T47D (cell line): Measurements from ENCODE around the gene COG2.
"Not testable (repeated sequence)": the region's sequence is repeated elsewhere in the genome, so short reads cannot be mapped to it uniquely, and the experiment has no call there.

Experiments
- DNase-seq, 2 experiments: peaks; one replicate each; pipeline versions ENCODE4 v3.0.0 to v3.0.0-alpha.2; 2011 to 2012; ENCODE audit warnings: low read depth in 1 of 2, low spot score in 1 of 2
- JUND ChIP-seq: IDR thresholded peaks from 2 replicates; pipeline ENCODE4 v1.6.1; 2012; ENCODE audit warnings: low read depth
- in situ Hi-C: cut with HindIII; loops from 2 replicates; pipeline ENCODE4 v1.10.0; 2016; ENCODE audit warnings: low sequenced_read_pairs, low pct_unique_long_range_greater_than_20kb

COG2 gene

DNA sequence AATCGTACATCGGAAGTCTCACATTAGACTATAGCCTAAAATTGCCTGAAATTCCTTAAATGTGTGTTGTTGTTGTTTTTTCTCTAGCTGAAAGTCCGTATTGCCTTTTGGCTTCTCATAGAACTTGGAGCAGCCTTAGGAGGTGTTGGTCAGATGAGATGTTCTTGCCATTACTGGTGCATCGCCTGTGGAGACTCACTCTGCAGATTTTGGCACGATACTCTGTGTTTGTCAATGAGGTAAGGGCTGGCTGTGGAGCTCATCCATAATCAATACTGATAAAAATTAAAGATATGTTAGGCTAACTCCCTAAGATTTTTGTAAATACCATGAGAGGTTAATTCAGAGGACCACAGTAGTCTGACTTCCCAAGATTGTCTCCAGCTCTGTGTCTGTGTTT, 42.7 kb downstream of the COG2 start:
- TF ChIP-seq JUND, result no peak
- in situ Hi-C loops, result no loop called here
- no peak for DNase-seq

DNA sequence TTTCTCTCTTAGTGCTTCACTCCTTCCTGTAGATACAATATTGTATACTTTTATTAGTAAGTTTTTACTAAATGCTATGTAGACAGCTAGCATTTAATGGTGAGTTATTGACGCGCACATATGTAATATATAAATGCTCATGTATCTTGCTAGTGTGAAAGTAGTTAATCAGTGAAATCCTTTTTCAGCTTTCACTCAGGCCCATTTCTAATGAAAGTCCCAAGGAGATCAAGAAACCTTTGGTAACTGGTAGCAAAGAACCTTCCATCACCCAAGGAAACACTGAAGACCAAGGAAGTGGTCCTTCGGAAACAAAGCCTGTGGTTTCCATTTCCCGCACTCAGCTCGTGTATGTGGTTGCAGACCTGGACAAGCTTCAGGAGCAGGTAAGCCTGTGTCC, 44.5 kb downstream of the COG2 start:
- DNase-seq, result no peak
- TF ChIP-seq JUND, result no peak
- in situ Hi-C loops, result no loop called here

DNA sequence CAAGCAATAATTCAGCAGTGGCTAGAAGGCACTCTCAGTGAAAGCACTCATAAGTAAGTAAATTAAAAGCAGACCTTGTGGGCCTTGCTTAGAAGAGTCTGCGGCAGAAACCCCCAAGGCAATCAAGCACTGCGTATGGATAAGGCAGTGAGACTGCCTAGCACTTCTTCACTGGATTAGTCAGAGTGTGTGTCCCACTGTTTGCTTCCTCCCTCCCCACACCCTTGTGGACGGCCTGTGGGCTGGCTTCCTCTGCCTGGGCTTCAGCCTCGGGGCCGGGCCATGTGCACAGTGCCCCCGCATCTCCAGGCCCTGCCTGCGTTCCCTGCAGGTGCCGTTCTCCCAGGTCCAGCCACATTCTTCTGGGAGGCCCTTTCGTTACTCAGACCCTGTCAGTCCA, 47.8 kb downstream of the COG2 start:
- in situ Hi-C loops, result no loop called here
- no peak for TF ChIP-seq JUND

DNA sequence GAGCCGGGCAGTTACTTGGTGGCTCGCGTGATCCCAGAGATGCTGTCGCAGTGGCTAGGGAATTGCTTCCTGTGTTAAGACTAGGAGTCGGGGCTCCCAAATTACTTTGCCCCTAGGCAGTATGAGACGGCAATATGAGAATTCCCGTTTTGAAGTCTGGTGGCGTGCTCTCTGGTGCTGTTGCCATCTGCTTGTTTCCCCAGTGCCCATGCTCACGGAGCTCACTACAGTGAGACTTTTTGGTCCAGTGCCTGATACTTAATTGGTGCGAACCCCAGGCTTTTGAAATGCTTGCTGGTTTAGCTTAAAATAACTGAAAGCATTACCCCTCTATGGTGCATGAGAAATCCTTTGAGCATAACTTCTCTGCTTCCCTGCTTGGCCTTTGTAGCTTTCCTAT, 49.3 kb downstream of the COG2 start:
- in situ Hi-C loops, result no loop called here
- no peak for TF ChIP-seq JUND
- DNase-seq, result no peak

More for the DNA sequence above, 47.8 kb downstream of the COG2 start:
- DNase-seq, result no peak

DNA sequence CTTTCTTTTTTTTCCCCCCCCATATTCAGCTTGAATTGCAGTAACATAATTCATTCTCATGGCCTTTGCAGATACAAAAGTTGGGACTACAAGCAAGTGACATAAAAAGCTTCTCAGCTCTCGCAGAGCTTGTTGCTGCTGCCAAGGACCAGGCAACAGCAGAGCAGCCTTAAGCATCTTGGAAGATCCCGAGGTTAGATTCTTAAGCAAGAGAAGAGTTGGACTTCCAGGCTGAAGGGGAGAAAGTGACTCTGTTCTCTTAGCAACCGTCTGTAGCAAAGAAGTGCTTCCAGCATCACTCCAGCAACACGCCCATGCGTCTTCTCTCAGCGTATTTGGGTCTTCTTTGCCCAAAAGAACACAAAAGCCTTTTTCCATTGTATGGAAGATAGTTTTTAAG, 50.9 kb downstream of the COG2 start:
- in situ Hi-C loops, result no loop called here
- DNase-seq, result no peak
- TF ChIP-seq JUND, result no peak

DNA sequence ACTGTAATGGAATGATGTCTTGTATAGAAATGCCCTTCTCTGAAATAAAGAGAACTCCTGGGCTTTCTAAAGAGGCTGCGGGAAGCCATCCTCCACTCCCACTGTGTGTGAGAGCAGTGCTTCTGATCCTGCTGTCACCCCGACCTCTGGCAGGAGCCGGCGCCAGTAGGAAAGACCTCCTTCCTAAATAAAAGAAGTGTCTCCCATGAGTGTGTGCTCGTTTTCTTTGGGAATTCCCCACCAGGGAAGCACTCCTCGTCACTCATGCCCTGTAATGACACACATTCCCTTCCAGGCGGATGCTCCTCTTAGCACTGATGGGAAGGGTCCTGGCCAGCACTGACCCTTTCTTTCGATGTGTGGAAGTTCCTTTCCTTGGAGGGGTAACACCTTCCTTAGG, 51.5 kb downstream of the COG2 start:
- no peak for DNase-seq
- in situ Hi-C loops, result no loop called here
- no peak for TF ChIP-seq JUND

DNA sequence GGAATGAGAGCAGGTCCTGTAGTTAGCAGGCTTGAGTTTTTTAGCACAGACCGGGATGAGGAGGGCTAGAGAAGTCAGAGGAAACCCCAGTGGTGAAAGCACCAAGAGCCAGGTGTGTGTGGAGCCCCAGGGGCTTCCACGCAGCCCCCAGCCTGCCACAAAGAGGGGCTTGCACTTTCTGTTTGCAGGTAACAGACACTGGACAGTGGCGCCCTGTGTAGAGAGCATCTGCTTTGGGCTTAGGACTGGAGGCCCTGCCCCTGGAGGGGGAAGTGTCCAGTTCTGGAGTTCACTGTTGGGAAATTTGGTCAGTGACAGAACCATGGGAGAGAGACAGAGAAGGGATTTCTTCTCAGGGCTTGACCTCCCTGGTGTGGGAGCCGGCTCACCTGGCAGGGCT, 52.2 kb downstream of the COG2 start:
- no peak for TF ChIP-seq JUND
- in situ Hi-C loops, result no loop called here
- DNase-seq, result no peak

DNA sequence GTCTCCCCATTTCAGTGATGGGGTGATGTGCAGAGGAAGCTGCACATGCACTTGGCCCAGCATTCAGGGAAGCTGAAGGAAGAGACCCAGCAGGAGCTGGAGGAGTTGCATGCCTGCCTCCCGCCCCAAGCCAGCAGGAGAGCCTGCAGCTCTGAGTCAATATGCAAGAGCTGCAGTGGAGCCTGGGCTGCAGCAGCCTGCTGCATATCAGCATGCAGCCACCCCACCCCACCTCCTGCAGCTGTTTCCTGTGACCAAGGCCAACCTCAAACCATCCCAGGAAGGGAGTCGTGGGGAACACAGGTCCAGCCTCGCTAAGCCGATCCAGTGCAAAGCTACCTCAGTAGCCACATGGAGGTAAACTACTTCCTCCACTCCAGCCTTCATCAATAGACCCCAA, 52.7 kb downstream of the COG2 start:
- no peak for TF ChIP-seq JUND
- DNase-seq, result no peak
- in situ Hi-C loops, result no loop called here

DNA sequence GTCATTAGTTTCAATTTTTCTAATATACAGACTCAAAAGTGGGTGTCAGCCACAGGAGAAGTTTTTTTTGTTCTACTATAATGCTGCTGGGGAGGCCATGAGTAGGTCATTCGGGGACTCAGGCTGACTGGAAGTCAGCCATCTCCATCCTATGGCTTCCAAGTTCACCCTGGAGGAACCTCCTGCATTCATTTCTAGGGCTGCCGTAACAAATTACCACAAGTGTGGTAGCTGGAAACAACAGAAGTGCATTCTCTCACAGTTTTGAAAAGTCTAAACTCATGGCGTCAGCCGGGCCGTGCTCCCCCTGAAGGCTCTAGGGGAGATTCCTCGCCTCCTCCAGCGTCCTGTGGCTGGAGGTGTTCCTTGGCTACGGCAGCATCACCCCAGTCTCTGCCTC, 53.9 kb downstream of the COG2 start:
- no peak for DNase-seq
- TF ChIP-seq JUND, result no peak
- in situ Hi-C loops, result no loop called here

DNA sequence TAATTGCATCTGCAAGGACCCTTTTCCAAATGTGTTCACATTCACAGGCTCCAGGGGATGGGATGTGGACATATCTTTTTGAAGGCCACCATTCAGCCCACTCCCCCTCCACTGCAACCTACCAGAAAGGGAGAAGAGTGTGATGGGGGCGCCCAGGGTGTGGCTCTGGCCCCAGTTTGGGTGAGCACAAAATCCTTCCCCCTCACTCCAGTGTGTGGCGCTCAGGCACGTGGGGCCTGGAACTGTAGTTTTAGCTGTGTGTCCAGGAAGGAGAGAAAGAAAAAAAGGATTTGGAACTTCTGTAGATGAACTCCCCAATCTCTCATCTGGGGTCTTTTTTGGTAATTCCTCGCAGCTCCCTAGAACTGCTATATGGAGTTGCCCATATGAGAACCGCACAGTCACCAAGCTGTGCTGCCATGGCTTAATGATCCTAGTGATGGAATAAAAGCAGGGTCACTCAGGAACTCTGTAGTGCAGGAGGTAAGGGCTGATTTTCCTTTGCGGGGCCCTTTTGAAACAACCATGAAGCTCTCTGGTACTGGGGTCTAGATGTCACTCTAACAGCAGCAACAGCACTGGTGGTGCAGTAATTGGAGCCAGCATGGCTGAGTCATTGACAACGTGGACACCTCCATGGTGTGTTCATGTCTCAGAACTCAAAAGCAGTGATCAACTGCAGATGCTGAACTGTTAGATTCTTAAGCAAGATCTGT, 54.6 kb downstream of the COG2 start:
- no peak for DNase-seq
- in situ Hi-C loops, result no loop called here
- TF ChIP-seq JUND, result no peak

DNA sequence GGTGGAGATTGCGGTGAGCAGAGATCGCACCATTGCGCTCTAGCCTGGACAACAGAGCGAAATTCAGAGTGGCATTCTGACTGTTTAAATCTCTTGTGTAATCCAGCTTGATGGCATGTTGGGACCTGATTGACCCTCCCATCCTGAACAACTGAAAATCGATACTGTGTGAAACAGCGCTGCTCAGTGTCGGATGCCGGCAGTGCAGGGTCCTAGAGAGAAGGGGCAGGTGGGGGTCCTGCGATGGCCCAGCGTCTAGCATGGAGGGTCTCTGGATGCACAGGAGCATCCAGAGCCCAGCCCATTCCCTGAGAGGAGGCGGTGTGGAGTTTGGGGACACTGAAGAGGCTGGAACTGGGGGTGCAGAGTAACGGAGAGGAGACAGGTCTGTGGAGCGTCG, 55.8 kb downstream of the COG2 start:
- DNase-seq, result no peak
- in situ Hi-C loops, result no loop called here

DNA sequence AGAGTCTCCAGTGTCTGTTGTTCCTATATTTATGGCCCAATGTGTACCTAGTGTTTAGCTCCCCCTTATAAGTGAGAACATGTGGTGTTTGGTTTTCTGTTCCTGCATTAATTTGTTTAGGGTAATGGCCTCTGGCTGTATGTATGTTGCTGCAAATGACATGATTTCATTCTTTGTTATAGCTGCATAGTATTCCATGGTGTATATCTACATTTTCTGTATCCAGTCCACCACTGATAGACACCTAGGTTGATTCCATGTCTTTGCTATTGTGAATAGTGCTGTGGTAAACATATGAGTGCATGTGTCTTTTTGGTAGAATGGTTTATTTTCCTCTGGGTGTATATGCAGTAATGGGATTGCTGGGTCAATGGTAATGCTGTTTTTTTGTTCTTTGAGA, 56.7 kb downstream of the COG2 start:
- in situ Hi-C loops, DNase-seq: not testable (repeated sequence)

More for the DNA sequence above, 55.8 kb downstream of the COG2 start:
- no peak for TF ChIP-seq JUND

DNA sequence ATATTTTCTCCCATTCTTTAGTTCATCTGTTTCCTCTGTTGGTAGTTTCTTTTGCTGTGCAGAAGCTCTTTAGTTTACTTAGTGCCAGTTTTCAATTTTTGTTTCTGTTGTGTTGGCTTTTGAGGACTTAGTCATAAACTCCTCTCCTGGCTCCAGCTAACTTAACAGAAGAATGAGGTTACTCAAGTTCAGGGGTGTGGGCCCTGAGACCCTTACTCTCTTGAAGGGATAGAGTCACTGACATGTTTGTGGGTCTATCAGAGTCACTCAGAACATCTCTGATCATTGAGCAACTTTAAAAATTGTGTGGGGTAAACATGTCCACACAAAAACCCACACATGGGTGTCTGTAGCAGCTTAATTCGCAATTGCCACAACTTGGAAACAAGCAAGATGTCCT, 57.4 kb downstream of the COG2 start:
- in situ Hi-C loops, result no loop called here
- DNase-seq, result no peak
- no peak for TF ChIP-seq JUND

DNA sequence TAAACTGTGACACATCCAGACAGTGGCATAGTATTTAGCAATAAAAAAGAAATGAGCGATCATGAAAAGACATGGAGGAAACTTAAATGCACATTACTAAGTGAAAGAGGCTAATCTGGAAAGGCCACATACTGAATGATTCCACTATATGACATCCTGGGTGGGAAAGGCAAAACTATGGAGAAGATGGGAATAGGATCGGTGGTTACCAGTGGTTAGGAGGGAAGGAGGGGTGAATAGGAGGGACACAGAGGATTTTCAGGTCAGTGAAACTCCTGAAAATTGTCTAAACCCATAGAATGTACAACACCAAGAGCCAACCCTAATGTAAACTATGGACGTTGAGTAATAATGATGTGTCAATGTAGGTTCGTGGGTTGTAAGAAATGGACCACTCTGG, 57.9 kb downstream of the COG2 start:
- in situ Hi-C loops, result no loop called here
- TF ChIP-seq JUND, result no peak

DNA sequence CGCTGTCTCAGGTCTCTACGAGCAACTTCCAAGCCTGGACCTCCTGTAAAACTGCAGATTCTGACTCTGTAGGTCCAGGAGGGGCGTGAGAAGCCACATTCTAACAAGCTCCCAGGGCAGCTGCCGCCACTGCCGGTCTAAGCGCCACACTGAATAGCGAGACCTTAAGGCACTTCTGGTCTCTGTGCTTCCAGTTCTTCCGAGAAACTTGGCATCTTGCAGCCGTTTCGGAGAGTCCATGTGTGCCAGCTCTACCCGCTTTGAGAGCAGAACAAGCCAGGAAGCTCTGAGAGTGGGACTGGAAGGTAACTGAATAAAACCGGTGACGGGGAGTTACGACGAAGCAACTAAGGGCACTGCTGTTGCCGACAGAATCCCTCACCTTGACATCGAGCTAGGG, 59.2 kb downstream of the COG2 start:
- in situ Hi-C loops, result no loop called here
- no peak for DNase-seq
- no peak for TF ChIP-seq JUND

More for the DNA sequence above, 57.9 kb downstream of the COG2 start:
- no peak for DNase-seq
